GM21381 (cell line): ENCODE data around the gene TMEM98.
"Not testable (repeated sequence)": the region's sequence is repeated elsewhere in the genome, so short reads cannot be mapped to it uniquely, and the experiment has no call there.

Experiments
- ATAC-seq: cut with Tn5 transposase; IDR thresholded peaks from one replicate; pipeline ENCODE4 v1.9.1; 2021; ENCODE audit warnings: mild to moderate bottlenecking, moderate library complexity; ENCODE audit not compliant: unreplicated experiment

The TMEM98 gene, protein sequence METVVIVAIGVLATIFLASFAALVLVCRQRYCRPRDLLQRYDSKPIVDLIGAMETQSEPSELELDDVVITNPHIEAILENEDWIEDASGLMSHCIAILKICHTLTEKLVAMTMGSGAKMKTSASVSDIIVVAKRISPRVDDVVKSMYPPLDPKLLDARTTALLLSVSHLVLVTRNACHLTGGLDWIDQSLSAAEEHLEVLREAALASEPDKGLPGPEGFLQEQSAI

GRCh38 chr17:32927724-32928585 lies at the start of gene TMEM98:
TMEM98 (plus strand) TSS chr17:32928153; CDS start chr17:32931529, 3,376 bp downstream.
- no peak for ATAC-seq

DNA sequence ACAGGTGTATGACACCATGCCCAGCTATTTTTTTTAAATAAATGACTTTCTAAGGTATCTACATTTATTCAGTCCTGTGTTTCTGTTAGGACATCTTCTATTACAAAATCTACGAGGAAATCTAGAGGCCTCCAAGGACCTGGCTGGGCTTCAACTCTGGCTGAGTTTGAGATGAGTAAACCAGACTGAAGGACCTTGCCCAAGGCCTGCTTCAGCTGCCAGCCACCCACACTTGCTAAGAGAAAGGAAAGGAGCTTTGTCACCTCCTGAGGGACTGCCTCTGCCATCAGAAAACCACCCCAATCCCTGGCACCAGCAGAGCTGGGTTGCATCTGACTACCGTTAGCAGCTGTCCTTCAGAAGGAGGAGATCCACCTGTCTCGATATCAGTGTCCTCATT lies 49.7 kb upstream of the TMEM98 start:
- ATAC-seq, result no peak

DNA sequence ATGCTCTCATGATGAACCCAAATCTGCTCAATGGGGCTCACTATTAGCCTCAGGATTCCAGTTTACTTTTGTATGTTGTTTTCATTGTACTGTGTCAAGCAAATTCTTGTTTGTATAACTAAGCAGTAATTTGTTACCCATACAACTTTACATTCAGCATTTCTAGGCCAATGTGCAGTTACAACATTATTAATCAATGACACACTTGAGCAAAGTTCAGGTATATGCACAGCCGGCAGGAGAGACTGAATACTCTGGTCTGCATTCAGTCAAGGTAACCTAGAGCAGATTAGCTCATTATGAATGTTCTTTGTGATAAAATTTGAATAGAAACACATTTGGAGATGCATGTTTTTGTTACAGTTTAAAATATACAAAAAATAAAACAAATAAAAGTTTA lies 48.8 kb upstream of the TMEM98 start:
- no peak for ATAC-seq

- ATAC-seq, result no peak
Observed at GRCh38 chr17:32880671-32881453, 47.1 kb upstream of the TMEM98 start.

- ATAC-seq, result no peak
Observed at GRCh38 chr17:32882029-32882428, 45.9 kb upstream of the TMEM98 start.

GRCh38 chr17:32882734-32883133 lies 45.2 kb upstream of the TMEM98 start:
- no peak for ATAC-seq

DNA sequence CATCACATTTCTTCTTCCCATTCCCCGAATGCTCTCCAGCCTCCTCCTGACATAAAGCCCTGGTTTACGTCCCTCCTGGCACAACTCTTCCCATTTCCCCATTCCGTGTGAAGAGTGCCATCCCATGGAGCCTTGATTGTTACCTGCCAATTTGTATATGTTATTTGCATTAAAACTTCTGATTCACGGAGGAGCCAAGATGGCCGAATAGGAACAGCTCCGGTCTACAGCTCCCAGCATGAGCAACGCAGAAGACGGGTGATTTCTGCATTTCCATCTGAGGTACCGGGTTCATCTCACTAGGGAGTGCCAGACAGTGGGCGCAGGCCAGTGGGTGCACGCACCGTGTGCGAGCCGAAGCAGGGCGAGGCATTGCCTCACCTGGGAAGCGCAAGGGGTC lies 41.0 kb upstream of the TMEM98 start:
- ATAC-seq, result not testable (repeated sequence)

GRCh38 chr17:32887410-32887809 lies 40.5 kb upstream of the TMEM98 start:
- not testable (repeated sequence) for ATAC-seq

GRCh38 chr17:32894245-32894644 lies 33.7 kb upstream of the TMEM98 start:
- ATAC-seq, result no peak

GRCh38 chr17:32896647-32897258 lies 31.2 kb upstream of the TMEM98 start:
- no peak for ATAC-seq

GRCh38 chr17:32899236-32900013 lies 28.5 kb upstream of the TMEM98 start:
- no peak for ATAC-seq

DNA sequence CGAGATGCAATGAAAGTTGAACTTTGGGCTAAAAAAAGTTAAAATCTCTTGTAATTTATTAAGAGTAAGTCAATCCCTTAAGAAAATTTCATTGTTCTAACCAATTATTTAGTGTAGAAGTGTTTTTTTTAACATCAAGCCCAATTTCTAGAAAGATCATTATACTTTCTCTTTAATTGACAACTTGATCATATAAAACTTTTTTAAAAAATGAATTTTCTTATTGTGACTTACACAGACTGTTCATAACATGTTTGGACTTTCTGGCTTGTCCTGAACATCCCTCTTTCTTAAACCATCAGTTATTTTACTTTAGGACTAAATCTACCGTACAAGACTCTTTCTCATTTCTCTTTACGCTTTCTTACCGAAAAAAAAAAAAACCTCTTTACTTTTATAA lies 26.2 kb upstream of the TMEM98 start:
- no peak for ATAC-seq

DNA sequence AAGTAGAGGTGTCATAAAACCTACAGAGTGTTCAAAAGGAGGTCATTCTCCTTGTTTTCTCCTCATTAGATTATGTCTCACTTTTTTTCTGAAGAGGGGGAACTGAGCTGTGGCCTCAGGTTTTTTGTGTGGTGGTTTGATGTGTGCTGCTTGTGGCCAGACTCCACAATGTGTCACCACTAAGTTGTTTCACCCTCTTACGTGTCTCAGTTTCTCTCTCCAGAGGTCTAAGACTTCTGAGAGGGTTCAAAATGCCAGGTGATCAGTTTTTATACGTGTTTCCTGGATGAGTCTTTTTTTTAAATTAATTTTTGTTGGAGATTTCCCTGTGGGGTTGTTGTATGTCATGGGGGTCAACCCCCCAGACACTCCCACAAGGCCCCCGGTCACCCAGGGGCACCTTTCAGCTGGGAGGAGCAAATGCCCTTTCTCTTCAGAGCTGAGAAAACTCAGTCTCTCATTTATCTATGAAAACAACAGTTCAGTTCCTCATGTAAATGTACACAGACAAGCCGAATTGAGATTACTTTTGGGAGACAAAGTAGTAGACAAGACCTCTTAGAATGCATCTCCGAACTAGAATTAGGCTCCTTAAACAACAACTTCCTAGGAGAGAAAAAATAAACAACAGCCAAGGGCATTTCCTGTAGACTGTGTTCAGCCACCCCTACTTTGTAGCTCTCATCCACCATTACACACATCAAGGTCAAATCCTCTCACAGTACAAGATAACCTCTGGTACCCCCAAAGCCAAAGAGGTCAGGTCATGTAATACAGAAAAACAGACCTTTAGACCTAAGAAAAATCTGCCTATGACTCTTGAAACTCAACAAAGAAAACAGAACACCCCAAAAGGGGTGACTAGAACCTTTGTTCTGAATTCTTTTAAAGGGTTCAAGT lies 23.9 kb upstream of the TMEM98 start:
- no peak for ATAC-seq

- no peak for ATAC-seq
Observed at GRCh38 chr17:32904891-32905290, 23.1 kb upstream of the TMEM98 start.

GRCh38 chr17:32907583-32907982 lies 20.4 kb upstream of the TMEM98 start:
- no peak for ATAC-seq

GRCh38 chr17:32909787-32910369 lies 18.1 kb upstream of the TMEM98 start:
- ATAC-seq, result no peak

- no peak for ATAC-seq
Observed at GRCh38 chr17:32910769-32911168, 17.2 kb upstream of the TMEM98 start.

DNA sequence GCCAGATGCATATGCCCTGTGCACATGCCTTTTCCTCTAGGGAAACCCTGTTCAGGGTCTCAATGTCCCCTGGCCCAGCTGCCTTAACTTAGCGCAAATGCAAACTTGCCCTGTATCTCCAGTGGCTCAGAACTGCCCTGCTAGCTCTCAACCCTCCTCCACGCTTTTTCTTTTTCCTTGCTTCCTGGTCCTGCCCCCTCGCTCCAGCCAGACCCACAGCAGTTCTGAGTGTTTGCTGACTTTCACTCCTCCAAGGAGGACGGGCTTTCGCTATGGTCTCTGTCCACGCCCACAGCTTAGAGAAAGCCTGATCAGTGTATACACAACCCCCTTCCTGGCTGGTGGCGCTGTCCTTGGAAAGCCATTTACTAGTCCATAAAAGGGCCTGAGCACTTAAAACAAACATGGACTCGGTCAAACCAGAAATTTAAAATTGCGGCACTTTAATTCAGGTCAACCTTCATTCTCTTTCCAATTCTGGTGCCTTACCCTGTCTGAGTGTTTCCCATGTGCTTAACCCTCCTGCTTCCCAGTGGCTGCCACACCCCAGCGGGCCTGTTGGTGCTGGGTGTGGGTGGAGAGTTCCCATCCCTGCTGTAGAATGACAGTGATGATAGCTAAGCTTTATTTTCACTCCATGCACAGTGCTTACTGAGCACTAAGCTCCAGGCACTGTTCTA lies 15.6 kb upstream of the TMEM98 start:
- no peak for ATAC-seq
